GM23338 (cell line): ENCODE measurements around the gene PADI6.

Source experiments
- CTCF ChIP-seq, 2 experiments: fragments of 200-600 bp in 1 of 2; sonication (generic) in 1 of 2; conservative IDR thresholded peaks; 2 replicates each; pipeline versions ENCODE4 v1.5.1 to v1.6.1; 2016 to 2017; ENCODE audit warnings: antibody characterized with exemption in 2 of 2, low read depth in 2 of 2, mild to moderate bottlenecking in 2 of 2, moderate library complexity in 1 of 2
- ETS1 ChIP-seq: IDR thresholded peaks from 2 replicates; pipeline ENCODE4 v1.6.1; 2016; ENCODE audit warnings: antibody characterized with exemption
- JUNB ChIP-seq: IDR thresholded peaks from one replicate; pipeline ENCODE4 v1.6.1; 2016; ENCODE audit warnings: antibody characterized with exemption; ENCODE audit not compliant: unreplicated experiment
- POLR2AphosphoS5 ChIP-seq: IDR thresholded peaks from 2 replicates; pipeline ENCODE4 v1.6.1; 2016; ENCODE audit warnings: antibody characterized with exemption, low read depth
- STAT1 ChIP-seq: IDR thresholded peaks from one replicate; pipeline ENCODE4 v1.6.1; 2016; ENCODE audit warnings: antibody characterized with exemption; ENCODE audit not compliant: unreplicated experiment

- no peak for TF ChIP-seq CTCF (conservative IDR thresholded peaks at IDR 0.05; ENCODE audit: low read depth in 2 of 2)
- no peak for TF ChIP-seq JUNB
- TF ChIP-seq POLR2AphosphoS5 = no peak
- TF ChIP-seq ETS1 = no peak
- TF ChIP-seq STAT1 = no peak
Measured at GRCh38 chr1:17437260-17437579, 65.2 kb downstream of the PADI6 start.
